ENCODE measurements around the gene MMP24OS.

Gene MMP24OS

GRCh38 chr20:35306931-35307517 lies 29.1 kb upstream of the MMP24OS start:
- no peak for DNase-seq (ENCODE audit: low read depth, low spot score)

- peak; percentile 93 for DNase-seq (ENCODE audit: low read depth, low spot score)
Observed at GRCh38 chr20:35305682-35306556, 28.0 kb upstream of the MMP24OS start.

- DNase-seq (ENCODE audit: low read depth, low spot score) = no peak
Observed at GRCh38 chr20:35304956-35305355, 27.0 kb upstream of the MMP24OS start.

GRCh38 chr20:35303735-35304491 lies 26.0 kb upstream of the MMP24OS start:
- no peak for DNase-seq (ENCODE audit: low read depth, low spot score)

- no peak for DNase-seq (ENCODE audit: low read depth, low spot score)
Observed at GRCh38 chr20:35303382-35303734, 25.4 kb upstream of the MMP24OS start.

GRCh38 chr20:35302421-35303335 lies 24.8 kb upstream of the MMP24OS start:
- DNase-seq (ENCODE audit: low read depth, low spot score) = no peak

GRCh38 chr20:35301426-35301825 lies 23.5 kb upstream of the MMP24OS start:
- no peak for DNase-seq (ENCODE audit: low read depth, low spot score)

- DNase-seq (ENCODE audit: low read depth, low spot score) = no peak
Observed at GRCh38 chr20:35300469-35301262, 22.7 kb upstream of the MMP24OS start.

- no peak for DNase-seq (ENCODE audit: low read depth, low spot score)
Observed at GRCh38 chr20:35299780-35300179, 21.9 kb upstream of the MMP24OS start.

GRCh38 chr20:35298264-35298663 lies 20.3 kb upstream of the MMP24OS start:
- DNase-seq (ENCODE audit: low read depth, low spot score) = no peak

- no peak for DNase-seq (ENCODE audit: low read depth, low spot score)
Observed at GRCh38 chr20:35297740-35298139, 19.8 kb upstream of the MMP24OS start.

GRCh38 chr20:35297155-35297554 lies 19.2 kb upstream of the MMP24OS start:
- no peak for DNase-seq (ENCODE audit: low read depth, low spot score)

GRCh38 chr20:35296101-35296554 lies 18.2 kb upstream of the MMP24OS start:
- DNase-seq (ENCODE audit: low read depth, low spot score) = no peak

- no peak for DNase-seq (ENCODE audit: low read depth, low spot score)
Observed at GRCh38 chr20:35295674-35296073, 17.8 kb upstream of the MMP24OS start.

- DNase-seq (ENCODE audit: low read depth, low spot score) = no peak
Observed at GRCh38 chr20:35295058-35295457, 17.1 kb upstream of the MMP24OS start.

GRCh38 chr20:35294293-35294685 lies 16.4 kb upstream of the MMP24OS start:
- DNase-seq (ENCODE audit: low read depth, low spot score) = no peak

- DNase-seq (ENCODE audit: low read depth, low spot score) = no peak
Observed at GRCh38 chr20:35293303-35294292, 15.7 kb upstream of the MMP24OS start.

- DNase-seq (ENCODE audit: low read depth, low spot score) = no peak
Observed at GRCh38 chr20:35292504-35293285, 14.8 kb upstream of the MMP24OS start.
